Activated CD8-positive, alpha-beta T cell treated with anti-CD3 and anti-CD28 coated beads for 36 hours (primary cell): Measurements from ENCODE around the gene ANXA3. TPM values are rescaled to one million over a fixed set of nuclear protein-coding genes. Genes with fewer than 3 reads are reported as not detected.
A peak's percentile ranks its signal among the peaks of the same experiment; 100 is the strongest.

Experiments
- ATAC-seq: fragments of 200-7000 bp; cut with Tn5 transposase; one replicate; pipeline ENCODE4 v1.10.0; 2021; ENCODE audit warnings: mild to moderate bottlenecking, moderate library complexity
- CTCF ChIA-PET: fragments of 350-600 bp; sonication (Branson Sonifier 250); formaldehyde crosslinking; loops from one replicate; lab custom pipeline; 2021; ENCODE audit warnings: antibody characterized with exemption; lab: Charles Lee
- POLR2A ChIA-PET: fragments of 350-600 bp; sonication (Branson Sonifier 250); formaldehyde crosslinking; loops from one replicate; lab custom pipeline; 2021; ENCODE audit warnings: antibody characterized with exemption; lab: Charles Lee
- DNase-seq: peaks from one replicate; pipeline ENCODE4 v3.0.0-alpha.2; 2020
- H3K27ac Mint-ChIP-seq: one replicate; pipeline ENCODE4 v1.8.0; 2021; ENCODE audit warnings: mild to moderate bottlenecking, mixed read lengths
- H3K27me3 Mint-ChIP-seq: one replicate; pipeline ENCODE4 v1.8.0; 2021; ENCODE audit warnings: mixed read lengths
- H3K36me3 Mint-ChIP-seq: one replicate; pipeline ENCODE4 v1.8.0; 2021; ENCODE audit warnings: low read depth, mixed read lengths
- H3K4me1 Mint-ChIP-seq: one replicate; pipeline ENCODE4 v1.8.0; 2021; ENCODE audit warnings: low read depth, mixed read lengths
- H3K4me3 Mint-ChIP-seq: one replicate; pipeline ENCODE4 v1.8.0; 2021; ENCODE audit warnings: mild to moderate bottlenecking, moderate library complexity, mixed read lengths
- H3K9me3 Mint-ChIP-seq: one replicate; pipeline ENCODE4 v1.8.0; 2021; ENCODE audit warnings: mixed read lengths
- intact Hi-C: fragments of 100-400 bp; cut with micrococcal nuclease; formaldehyde crosslinking; loops from one replicate; pipeline ENCODE4 v1.10.0; 2022
- total RNA-seq, 2 experiments: library from RNA; stranded (reverse); gene quantifications; one replicate each; pipeline ENCODE4 v1.2.3, GENCODE V29; 2021
- TF ChIP-seq, protein P1 (sequence below): fragments of 200-600 bp; IDR thresholded peaks from one replicate; pipeline ENCODE4 v1.8.0; 2022; ENCODE audit warnings: antibody characterized with exemption, mild to moderate bottlenecking

Gene ANXA3
- total RNA-seq, 2 experiments from 2014 or later: 0.63 to 0.90 TPM

DNA sequence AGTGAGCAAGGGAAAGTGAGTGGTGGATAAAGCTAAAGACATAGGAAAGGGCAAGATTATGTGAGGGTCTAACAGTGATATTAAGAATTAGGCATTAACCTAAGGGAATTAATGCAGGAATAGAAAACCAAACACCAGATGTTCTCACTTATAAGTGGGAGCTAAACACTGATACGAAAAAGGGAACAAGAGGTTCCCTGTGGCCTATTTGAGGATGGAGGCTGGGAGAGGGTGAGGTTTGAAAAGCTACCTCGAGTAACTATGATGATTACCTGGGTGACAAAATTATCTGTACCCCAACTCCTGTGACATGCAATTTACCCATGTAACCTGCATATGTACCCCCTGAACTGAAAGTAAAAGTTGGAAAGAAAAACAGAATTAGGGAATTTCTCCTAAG is 79.0 kb downstream of the ANXA3 start:
- DNase-seq: no peak
- intact Hi-C loops: no loop called here
- Mint-ChIP-seq H3K4me1 (peaks cover 2% of the 10 kb centered on the region), H3K27ac (no peak overlapping the region), H3K4me3 (no peak overlapping the region), H3K9me3 (no peaks in the 10 kb centered on the region), H3K36me3 (no peaks in the 10 kb centered on the region), H3K27me3 (no peaks in the 10 kb centered on the region)
- POLR2A ChIA-PET: interaction anchor here (1.2 kb wide), 1 partner anchor 26 kb away, joined by 3 read pairs; no protein-coding TSS in a partner anchor
- TF ChIP-seq, protein P1, sequence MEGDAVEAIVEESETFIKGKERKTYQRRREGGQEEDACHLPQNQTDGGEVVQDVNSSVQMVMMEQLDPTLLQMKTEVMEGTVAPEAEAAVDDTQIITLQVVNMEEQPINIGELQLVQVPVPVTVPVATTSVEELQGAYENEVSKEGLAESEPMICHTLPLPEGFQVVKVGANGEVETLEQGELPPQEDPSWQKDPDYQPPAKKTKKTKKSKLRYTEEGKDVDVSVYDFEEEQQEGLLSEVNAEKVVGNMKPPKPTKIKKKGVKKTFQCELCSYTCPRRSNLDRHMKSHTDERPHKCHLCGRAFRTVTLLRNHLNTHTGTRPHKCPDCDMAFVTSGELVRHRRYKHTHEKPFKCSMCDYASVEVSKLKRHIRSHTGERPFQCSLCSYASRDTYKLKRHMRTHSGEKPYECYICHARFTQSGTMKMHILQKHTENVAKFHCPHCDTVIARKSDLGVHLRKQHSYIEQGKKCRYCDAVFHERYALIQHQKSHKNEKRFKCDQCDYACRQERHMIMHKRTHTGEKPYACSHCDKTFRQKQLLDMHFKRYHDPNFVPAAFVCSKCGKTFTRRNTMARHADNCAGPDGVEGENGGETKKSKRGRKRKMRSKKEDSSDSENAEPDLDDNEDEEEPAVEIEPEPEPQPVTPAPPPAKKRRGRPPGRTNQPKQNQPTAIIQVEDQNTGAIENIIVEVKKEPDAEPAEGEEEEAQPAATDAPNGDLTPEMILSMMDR: no peak
- CTCF ChIA-PET: interaction anchor here (2.0 kb wide), 1 partner anchor 15 kb away, joined by 5 read pairs; no protein-coding TSS in a partner anchor
- ATAC-seq: no peak

- Mint-ChIP-seq H3K27me3 (no peaks in the 10 kb centered on the region), H3K4me1 (peaks cover 12% of the 10 kb centered on the region), H3K9me3 (no peaks in the 10 kb centered on the region), H3K27ac (no peak overlapping the region), H3K4me3 (no peak overlapping the region), H3K36me3 (no peaks in the 10 kb centered on the region)
- ATAC-seq (no peak), DNase-seq (no peak)
- intact Hi-C loops: no loop called here
- ChIA-PET POLR2A (interaction anchor here (0.6 to 0.8 kb wide), 2 partner anchors 11 to 12 kb away, joined by 3 to 4 read pairs; no protein-coding TSS in a partner anchor), CTCF (interaction anchor here (2.3 kb wide), 1 partner anchor 11 kb away, joined by 12 read pairs; no protein-coding TSS in a partner anchor)
- TF ChIP-seq, protein P1: no peak
Measured at GRCh38 chr4:78634011-78634664, 82.6 kb downstream of the ANXA3 start.

DNA sequence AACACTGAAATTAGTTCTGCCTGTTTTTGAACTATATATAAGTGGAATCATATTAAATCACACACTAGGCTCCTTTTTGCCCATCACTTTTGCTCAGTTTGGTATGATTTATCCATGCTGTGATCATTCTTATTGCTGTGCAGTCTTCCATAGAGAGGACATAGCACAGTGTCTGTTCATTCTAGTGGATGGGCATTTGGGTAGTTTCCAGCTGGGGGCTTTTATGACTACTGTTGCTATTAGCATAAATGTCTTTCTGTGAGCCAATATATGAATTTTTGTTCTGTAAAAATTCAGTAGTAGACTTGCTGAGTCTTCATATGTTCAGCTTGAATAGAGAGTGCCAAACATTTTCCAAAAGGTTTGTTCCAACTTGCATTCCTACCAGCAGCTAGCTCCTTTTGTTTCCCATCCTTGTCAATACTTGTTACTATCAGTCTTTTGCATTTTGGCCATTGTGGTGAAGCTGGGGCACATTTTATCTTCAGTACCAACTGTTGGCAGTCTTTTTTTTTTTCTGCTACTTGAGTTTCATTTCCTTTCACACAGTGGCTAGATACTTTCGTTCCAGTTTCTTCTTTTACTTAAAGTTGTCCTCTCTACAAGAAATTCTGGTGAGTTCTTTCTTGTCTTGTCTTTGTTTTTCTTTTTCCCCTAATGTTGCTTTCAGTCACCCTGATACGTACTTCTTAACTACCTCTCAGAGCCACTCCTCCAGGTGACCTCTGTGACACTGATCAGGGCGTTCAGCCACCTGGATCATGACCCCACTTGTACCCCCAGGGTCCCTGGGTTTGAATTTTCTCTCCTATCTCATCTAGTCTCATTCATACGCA is 87.0 kb downstream of the ANXA3 start:
- TF ChIP-seq, protein P1: no peak
- no peaks in the 10 kb centered on the region for H3K36me3 Mint-ChIP-seq
- no peaks in the 10 kb centered on the region for H3K9me3 Mint-ChIP-seq
- peak overlapping the region; percentile 71 for H3K27ac Mint-ChIP-seq
- peak overlapping the region; percentile 25 for H3K4me3 Mint-ChIP-seq
- CTCF ChIA-PET: interaction anchor here (2.3 kb wide), 1 partner anchor 25 kb away, joined by 9 read pairs; no protein-coding TSS in a partner anchor
- H3K4me1 Mint-ChIP-seq: peaks cover 24% of the 10 kb centered on the region
- POLR2A ChIA-PET: interaction anchor here (0.7 kb wide), 1 partner anchor 16 kb away, joined by 3 read pairs; no protein-coding TSS in a partner anchor
- intact Hi-C loops: no loop called here
- DNase-seq (peak; percentile 12), ATAC-seq (peak; percentile 62)
- no peaks in the 10 kb centered on the region for H3K27me3 Mint-ChIP-seq

DNA sequence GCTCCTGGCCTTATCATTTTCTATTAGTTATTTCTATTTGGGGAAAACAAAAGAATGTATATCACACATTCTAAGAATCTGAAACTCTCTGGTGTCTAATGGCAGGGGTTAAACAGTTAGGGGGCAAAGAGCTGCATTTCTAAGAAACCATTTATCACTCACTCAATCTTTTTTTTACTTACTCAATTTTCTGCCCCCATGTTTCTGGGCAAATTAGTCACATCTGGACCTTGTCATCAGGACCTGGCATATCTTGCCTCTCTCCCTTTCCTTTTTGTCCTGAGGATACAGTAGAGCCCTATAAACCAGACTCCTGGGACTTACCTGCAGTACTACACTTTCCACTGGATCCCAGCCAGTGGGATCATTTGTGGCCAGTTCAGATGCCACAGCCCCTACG is 89.1 kb downstream of the ANXA3 start:
- intact Hi-C loops: no loop called here
- H3K36me3 Mint-ChIP-seq: no peaks in the 10 kb centered on the region
- H3K27me3 Mint-ChIP-seq: no peaks in the 10 kb centered on the region
- TF ChIP-seq, protein P1: no peak
- no peak overlapping the region for H3K4me3 Mint-ChIP-seq
- peak overlapping the region; percentile 35 for H3K27ac Mint-ChIP-seq
- POLR2A ChIA-PET: interaction anchor here (0.7 kb wide), 1 partner anchor 175 kb away, joined by 3 read pairs; no protein-coding TSS in a partner anchor
- ATAC-seq (peak; percentile 18), DNase-seq (no peak)
- H3K4me1 Mint-ChIP-seq: peaks cover 26% of the 10 kb centered on the region
- H3K9me3 Mint-ChIP-seq: no peaks in the 10 kb centered on the region
- CTCF ChIA-PET: interaction anchor here (0.8 to 0.9 kb wide), 2 partner anchors 12 to 221 kb away, joined by 3 read pairs; no protein-coding TSS in a partner anchor
